GM12874 (cell line): ENCODE data around the gene RPUSD3.

ENCODE experiments used
- CTCF ChIP-seq: IDR thresholded peaks from 2 replicates; pipeline ENCODE4 v1.5.1; 2011; ENCODE audit warnings: low read depth, mild to moderate bottlenecking, control low read depth, low read length, moderate library complexity; ENCODE audit not compliant: insufficient read depth

The RPUSD3 gene

GRCh38 chr3:9828801-9829755 lies 14.7 kb downstream of the RPUSD3 start:
- no peak for TF ChIP-seq CTCF

GRCh38 chr3:9826815-9827573 lies 16.8 kb downstream of the RPUSD3 start:
- peak; percentile 40 for TF ChIP-seq CTCF

DNA sequence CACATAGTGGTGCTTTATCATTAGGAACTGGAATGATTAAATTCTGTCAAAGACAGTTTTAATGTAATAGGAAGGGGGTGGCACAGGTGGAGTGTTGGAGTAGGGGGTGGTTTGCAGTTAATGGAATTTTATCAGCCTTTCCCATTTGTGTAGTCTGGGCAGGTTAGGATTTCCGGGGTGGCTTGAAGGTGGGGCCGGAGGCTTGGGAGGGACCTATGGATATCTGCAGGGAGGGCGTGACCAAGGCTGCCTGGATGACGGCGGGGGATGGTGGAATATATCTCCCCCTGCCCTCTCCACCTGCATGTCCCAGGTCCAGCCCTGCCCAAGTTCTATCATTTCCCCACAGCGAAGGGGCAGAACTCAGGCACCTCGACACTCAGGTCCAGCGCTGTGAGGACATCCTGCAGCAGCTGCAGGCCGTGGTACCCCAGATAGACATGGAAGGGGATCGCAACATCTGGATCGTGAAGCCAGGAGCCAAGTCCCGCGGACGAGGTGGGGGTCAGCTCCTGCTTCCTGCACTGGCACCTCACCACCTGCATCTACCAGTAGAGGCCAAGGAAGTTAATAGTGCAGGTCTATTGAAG lies 18.3 kb downstream of the RPUSD3 start:
- TF ChIP-seq CTCF = no peak

- TF ChIP-seq CTCF = no peak
Measured at GRCh38 chr3:9820946-9821345, 22.9 kb downstream of the RPUSD3 start.

DNA sequence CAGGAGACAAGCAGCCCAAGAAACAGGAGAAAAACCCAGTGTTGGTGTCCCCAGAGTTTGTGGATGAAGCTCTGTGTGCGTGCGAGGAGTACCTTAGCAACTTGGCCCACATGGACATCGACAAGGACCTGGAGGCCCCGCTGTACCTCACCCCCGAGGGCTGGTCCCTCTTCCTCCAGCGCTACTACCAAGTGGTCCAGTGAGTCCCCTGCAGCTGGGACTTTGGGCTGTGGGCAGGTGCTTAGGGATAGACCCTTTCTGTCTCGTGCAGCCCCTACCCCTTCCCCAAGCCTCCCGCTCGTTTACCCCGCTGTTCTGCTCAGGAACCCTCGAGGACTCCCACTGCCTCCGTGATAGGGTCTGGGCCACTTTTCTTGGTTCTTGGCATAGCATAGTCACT lies 23.3 kb downstream of the RPUSD3 start:
- no peak for TF ChIP-seq CTCF

DNA sequence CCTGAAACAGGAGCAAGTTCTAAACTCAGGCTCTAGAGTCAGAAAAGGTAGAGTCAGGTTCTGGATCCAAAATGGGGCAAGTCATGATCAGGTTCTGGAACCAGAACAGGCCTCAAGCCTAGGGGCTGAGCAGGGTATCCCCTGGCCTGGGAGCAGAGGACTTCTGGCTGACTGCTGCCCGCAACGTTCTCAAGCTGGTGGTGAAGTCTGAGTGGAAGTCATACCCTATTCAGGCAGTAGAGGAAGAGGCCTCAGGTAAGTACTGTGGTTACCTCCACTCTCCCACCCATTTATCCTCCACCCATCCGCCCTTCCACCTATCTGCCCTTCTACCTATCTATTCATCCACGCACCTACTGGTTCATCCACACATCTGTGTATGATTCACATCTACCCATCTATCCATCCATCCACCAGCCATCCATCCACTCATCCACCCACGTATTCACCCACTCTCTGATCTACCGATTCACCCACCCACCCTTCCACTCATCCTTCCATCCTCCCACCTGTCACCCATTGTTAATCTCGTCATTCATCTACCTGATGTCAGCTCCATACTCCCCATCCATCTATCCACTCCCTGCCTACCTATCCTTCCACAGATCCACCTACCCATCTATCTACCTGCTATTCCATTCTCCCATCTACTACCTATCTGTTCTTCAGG lies 25.0 kb downstream of the RPUSD3 start:
- no peak for TF ChIP-seq CTCF

GRCh38 chr3:9817436-9817835 lies 26.4 kb downstream of the RPUSD3 start:
- no peak for TF ChIP-seq CTCF
